GM21423 (cell line): ENCODE results near the gene EFCAB6.

Experiments used
- ATAC-seq: cut with Tn5 transposase; IDR thresholded peaks from one replicate; pipeline ENCODE4 v1.9.1; 2021; ENCODE audit warnings: mild to moderate bottlenecking, moderate library complexity; ENCODE audit not compliant: unreplicated experiment

The EFCAB6 gene

DNA sequence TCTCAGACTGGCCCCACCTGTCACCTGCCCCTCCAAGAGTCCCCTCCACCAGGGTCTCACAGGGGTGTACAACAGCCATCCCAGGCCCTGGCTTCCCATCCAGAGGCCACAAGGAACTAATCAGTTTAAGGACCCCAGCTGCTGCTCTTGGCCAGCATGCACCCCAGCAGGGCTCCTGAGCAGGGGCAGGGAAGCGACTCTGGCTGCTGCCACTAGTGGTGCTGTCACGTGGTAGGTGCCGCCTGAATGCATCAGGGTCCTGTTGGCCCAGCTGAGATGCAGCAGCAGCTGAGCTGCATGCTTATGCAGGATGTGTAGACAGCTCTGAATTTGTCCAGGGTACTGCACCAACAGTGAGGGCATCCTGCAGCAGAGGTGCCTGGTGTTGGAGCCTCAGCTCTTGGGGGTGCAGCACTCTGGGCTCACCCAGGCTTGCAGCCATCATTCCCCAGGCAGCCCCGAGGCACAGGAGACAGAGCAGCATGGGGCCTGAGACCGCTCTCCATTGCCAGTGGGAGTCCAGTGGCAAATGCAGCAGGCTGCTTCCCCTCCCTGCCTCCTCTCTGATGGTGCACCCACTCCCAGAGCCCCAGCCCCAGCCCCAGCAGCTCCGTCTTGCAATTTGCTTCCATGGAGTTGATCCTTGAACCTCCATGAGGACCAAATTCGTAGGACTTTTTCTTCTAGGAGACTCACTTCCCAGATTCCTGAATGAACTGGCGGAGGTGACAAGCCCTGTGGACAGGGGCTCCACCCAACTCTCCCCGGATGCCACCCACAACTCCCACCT is 301.6 kb downstream of the EFCAB6 start:
- no peak for ATAC-seq

DNA sequence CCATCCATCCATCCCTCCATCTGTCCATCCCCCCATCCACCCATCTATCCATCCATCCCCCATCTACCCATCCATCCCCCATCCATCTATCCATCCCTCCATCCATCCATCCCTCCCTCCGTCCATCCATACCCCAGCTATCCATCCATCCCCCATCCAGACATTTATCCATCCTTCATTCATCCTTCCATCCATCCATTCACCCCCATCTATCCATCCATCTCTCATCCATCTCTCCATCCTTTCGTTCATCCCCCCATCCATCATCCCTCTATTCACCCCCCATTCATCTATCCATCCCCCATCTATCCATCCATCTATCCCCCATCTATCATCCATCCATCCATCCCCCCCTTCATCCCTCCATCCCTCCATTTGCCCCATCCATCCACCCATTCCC is 302.8 kb downstream of the EFCAB6 start:
- no peak for ATAC-seq

DNA sequence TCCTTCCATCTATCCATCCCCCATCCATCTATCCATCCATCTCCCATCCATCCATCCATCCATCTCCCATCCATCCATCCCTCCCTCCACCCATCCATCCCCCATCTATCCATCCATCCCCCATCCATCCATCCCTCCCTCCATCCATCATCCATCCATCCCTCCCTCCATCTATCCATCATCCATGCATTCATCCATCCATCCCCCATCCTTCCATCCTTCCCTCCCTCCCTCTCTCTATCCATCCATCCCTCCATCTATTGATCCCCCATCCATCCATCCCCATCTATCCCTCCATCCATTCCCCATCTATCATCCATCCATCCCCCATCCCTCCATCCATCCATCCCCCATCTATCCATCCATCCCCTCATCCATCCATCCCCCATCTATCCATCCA is 303.6 kb downstream of the EFCAB6 start:
- ATAC-seq, result no peak

DNA sequence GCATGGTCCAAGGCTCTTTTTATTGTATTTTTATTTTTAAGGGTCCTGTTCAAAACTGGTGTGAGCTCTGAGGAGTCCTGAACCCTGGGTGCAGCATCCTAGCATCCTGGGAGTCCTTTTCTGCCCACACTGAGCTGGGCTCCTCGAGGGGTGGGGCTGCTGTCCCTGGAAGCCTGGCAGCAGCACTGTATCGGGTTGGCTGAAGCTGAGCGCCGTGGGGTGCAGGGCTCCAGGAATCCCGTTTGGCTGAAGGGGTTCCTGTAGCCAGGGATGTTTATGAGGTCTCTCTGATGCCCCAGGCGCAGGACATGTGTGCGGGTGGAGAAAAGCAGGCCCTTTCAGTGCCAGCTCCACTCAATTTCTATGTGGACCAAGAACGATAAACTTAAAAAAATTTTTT is 304.9 kb downstream of the EFCAB6 start:
- ATAC-seq, result no peak

DNA sequence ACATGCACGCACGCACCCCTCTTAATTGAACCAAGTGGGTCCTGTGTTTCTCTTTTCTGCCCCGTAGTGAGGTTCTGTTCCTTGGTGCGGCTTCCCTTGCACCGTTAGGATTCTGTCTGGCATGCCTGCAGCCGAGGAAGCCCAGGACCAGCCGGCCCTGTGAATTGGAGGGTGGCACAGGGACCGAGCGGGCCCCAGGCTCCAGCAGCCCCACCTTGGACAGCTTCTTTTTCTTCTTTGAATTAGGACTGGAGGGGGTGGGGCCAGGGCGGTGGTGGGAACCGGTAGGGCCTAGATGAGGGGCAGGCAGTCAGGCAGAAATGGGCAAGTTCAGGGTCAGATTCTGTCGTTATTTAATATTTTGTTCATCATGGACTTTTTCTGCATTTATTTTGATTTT is 305.6 kb downstream of the EFCAB6 start:
- ATAC-seq, result no peak

DNA sequence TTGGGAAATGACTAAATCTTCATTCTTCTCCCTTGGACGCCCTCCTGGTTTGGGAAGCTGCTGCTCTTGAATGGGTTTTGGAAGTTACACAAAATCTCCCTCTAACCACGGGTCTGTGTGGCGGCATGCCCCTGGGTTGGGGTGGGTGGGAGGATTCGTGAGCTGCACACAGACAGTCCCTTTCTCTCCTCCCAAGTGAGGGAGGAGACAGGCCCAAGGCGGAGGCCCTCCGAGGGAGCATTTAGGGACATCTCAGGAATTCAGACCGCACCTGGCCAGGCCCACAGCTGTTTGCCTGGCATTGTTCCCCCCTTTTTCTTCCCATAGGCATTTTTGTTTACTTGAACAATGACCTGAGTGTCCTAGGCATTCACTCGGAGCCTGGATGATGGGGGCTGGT is 306.2 kb downstream of the EFCAB6 start:
- ATAC-seq, result no peak

DNA sequence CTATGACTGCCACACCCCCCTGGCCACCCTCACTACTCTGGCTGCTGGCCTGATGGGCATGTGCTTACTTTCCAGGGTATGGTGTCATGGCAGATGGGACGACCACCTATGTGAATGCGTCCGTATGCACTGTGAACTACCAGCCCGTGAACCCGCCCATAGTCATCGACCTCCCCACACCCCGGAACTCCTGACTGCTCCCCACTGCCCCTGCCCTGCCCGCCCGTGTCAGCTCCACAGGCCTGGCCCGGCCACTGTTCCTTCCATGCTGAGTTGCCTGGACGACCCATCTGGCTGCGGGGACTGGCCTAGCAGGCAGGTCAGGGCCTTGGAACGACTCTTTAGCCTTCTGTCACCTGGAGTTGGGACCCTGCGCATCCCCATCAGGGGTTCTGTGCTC is 306.7 kb downstream of the EFCAB6 start:
- ATAC-seq, result no peak

DNA sequence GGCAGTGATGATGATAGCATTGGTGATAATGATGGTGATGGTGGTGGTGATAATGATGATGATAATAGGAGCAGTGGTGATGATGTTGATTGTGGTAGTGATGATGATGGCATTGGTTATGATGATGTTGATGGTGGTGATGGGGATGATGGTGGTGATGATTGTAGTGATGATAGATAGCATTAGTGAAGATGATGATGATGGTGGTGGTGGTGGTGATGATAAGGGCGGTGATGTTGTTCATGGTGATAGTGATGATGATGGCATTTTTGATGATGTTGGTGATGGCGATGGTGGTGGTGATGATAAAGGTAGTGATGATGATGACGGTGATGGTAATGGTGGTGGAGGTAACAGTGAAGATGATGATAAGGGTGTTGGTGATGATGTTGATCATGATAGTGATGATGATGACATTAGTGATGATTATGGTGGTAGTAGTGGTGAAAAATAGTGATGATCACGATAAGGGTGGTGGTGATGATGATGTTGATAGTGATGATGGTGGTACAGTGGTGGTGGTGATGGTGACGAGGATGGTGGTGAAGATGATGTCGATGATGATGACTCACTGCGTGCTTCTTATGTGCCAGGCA is 307.3 kb downstream of the EFCAB6 start:
- ATAC-seq, result no peak

DNA sequence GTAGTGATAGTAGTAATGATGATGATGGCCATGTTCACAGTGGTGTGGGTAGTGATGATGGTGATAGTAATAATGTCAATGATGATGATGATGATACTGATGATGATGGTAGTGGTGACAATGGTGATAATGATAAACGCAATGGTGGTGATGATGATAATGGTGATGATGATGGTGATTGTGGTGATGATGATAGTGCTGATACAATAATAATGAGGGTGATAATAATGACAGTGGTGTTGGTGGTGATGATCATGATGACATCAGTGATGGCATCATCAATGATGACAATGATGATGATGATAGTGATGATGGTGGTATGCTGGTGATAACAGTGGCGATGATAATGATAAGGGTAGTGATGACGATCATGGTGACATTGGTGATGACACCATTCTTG is 308.0 kb downstream of the EFCAB6 start:
- ATAC-seq, result no peak

DNA sequence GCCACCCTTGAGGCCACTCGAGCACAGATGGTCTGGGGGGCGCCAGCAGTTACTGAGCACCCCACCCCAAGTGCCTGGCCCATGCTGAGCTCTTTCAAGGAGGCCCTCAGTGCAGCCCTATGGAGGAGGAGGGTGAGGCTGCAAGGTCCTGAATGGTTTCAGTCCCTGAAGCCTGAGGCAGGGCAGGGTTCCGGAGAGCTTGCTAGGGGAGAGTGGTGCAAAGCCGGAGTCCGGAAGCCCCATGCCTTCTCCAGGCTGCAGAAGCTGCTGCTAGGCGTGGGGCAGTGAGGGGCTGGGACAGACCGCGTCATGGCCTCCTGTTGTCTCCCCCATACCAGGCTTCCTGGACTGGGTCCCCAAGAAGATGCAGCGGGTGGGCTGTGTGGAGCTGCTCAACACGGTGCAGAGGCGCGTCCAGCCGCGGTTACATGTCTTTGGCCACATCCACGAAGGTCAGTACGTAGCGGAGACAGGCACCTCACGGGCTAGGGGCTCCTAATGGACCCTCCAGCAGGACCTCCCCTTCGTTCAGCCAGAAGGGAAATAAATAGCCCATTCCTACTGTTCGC is 309.7 kb downstream of the EFCAB6 start:
- no peak for ATAC-seq

DNA sequence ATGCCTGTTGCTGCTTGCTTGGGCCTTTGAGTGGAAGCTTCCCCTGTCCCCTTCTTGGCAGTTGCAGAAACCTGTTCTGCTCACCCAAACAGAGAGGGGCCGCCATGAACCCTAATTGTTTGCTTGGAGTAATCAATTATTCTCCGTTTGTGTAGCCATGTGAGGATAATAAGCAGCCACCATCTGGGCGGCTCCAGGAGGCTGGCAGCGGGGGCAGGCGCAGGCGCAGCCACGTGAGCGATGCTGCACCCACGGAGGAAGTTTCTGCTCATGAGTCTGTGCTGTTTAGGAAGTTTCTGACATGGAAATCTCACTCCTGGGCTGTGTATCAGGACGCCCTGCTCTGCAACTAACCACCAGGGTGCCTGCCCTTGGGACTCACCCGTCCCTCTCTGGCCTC is 310.2 kb downstream of the EFCAB6 start:
- no peak for ATAC-seq

DNA sequence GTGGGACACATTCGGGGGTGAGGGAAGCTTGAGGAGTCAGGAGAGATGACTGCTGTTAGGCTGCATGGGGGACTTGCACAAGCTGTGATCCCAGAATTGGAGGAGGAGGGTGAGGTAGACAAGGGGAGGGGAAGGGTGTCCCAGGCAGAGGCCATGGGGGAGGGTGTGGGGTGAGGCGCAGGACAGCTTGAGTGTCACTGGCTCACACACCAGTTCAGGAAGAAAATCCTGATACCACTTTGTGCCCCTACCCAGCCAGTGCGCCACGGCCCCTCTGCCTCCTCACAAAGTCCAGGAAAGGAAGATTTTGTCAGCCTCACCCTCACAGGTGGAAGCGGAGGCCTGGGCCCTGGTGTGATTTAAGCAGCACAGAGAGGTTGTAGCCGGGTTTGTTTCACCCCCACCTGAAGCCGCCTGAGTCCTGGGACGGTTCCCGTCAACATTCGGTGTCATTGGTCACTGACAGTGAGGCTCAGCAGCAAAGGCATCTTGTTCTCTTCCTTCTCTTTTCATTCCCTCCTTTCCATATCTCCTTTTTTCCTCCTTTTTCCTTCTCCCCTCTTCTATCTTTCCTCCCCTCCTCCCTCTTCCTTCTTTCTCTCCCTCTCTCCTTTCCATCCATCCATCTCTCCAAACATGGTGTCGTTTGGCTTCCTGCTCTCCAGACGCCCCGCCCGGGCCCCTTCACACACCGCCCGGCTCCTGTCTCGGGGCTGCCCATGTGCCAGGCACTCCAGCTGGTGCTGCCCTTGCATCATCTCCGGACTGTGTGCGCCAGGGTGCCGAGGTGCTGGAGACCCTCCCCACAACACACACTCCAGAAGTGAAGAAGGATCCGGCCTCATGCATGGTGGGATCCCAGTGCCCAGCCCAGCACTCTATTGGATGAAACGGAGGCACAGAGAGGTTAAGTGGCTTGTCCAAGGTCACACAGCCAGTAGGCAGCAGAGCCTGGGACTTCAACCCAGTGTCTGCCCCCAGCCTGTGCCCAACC is 311.0 kb downstream of the EFCAB6 start:
- no peak for ATAC-seq

DNA sequence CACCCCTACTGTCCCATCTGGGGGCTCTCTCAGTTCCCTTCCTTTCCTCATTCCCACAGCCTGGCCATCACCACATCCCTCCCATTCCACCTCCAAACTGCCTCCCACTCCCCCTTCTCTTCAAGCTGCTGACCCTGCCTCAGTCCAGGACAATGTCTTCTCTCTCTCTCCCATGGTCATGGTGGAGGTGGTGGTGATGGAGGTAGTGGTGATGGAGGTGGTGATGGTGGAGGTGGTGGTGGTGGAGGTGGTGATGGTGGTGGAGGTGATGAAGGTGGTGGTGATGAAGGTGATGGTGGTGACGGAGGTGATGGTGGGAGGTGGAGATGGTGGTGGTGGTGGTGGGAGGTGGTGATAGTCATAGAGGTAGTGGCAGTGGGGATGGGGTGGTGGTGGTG is 313.2 kb downstream of the EFCAB6 start:
- ATAC-seq, result no peak

DNA sequence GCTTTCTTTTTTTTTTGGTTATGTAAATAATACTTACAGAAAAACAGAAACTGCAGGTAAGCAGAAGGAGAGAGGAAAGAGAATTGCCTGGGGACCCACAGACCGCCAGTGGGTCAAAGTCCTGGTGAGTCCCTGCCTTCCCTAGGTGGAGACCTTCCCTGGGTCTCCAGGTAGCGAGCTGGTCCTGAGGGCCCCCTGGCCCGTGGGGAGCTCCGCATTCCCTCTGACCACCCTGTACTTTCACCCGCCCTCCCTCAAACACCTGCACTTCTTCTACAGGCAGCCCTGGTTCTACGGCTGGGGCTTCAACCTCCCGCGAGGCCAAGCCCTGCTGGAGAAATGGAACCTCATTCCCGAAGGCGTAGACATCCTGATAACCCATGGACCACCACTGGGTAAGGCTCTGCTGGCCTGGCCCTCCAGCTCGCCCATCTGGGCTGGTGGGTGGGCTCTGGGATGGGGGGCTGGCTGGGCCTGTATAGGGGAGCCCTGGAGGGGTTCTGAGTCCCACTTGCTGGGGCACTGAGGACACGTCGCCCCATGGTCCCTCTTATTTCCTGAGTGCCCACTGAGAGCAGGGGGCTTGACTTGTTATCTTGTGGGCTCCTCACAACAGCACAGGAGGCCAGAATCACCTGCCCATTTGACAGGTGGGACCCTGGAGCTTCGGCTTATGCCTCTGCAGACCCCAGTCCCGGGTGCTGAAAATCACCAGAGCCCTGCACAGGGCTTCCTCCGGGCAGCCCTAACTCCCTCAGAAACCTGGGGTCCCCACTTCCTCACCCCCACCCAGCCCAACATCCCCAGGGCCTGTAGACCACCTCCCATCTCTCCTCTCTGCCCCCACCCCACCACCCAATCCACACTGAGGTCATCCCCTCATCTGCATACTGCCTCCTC is 313.9 kb downstream of the EFCAB6 start:
- no peak for ATAC-seq

DNA sequence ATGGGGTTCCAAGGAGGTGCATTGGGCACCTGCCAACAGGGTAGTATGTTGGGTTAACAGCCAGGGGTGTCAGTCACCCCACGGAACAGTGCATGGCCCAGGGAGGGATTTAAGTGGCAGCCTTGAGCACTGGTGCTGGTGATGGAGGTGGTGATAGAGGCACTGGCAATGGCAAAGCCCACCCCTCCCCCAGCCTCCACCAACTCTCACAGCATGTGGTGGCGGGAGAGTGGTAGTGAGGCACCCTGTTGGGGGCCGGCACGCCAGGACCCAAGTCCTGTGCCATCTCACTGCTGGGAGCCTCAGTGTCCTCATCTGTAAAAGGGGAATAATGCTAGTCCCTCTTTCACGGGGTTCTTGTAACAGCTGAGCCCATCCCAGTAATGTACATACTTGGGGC is 318.8 kb downstream of the EFCAB6 start:
- no peak for ATAC-seq

DNA sequence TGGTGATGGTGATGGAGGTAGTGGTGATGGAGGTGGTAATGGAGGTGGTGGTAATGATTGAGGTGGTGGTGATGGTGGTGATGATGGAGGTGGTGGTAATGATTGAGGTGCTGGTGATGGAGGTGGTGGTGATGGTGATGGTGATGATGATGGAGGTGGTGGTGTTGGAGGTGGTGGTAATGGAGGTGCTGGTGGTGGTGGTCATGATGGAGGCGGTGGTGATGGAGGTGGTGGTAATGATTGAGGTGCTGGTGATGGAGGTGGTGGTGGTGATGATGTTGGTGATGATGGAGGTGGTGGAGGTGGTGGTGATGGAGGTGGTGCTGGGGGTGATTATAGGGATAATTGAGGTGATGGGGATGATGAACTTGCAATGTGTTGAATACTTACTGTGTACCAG is 320.4 kb downstream of the EFCAB6 start:
- ATAC-seq, result no peak

DNA sequence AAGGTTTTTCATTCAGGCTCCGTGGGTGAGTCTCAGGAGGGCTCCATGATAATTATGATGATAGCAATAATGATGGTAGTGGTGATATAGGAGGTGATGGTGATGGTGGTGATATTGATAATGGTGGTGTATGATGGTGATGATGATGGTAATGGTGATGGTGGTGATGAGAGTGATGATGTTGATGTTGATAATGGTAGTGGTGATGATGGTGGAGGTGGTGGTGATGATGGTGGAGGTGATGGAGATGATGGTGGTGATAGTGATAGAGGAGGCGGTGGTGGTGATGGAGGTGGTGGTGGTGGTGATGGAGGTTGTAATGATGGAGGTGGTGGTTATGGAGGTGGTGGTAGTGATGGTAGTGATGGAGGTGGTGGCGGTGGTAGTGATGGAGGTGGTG is 320.9 kb downstream of the EFCAB6 start:
- no peak for ATAC-seq

DNA sequence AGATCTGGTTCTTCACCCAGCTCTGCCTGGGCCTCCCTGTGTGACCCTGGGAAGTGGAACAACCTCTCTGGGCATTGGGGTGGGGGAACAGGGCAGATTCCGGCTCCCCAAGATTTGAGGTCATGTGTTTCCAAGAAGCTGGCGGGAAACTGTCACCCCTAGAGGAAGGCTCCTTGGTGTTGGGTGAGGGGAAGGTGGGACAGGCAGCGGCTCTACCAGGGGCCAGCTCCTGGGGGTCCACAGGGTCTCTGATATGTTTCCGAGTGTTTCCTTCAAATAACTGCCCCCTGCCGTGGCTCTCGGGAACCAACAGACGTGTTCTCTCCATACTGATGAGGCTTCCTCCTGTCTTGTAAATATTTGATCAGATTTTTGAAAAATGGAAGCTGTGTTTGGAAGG is 321.8 kb downstream of the EFCAB6 start:
- ATAC-seq, result no peak

DNA sequence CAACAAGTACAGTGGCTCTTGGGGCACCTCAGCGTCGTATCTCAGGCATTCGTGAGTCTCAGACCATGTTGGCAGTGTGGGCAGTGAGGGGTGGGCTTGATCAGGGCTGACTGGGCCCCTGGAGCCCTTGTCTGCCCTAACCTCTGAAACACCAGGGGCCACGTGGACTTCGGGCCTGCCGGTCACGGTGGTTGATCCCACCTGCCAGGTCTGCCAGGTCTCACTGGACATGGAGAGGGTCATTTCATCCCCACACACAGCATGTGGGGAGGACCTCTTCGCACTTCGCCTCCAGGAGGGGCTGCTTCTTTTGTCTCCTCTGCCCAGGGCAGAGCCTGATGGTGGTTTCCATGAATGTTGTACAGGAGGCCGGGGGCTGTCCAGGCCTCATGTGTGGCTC is 323.2 kb downstream of the EFCAB6 start:
- ATAC-seq, result no peak
